Left forelimb (tissue), 1 donor: ENCODE results near the gene C9orf43.
"Not testable (repeated sequence)": the region's sequence is repeated elsewhere in the genome, so short reads cannot be mapped to it uniquely, and the experiment has no call there.

Experiments used
- DNase-seq: peaks from one replicate; pipeline ENCODE4 v3.0.0-alpha.2; 2018; ENCODE audit warnings: low spot score

C9orf43 gene, protein sequence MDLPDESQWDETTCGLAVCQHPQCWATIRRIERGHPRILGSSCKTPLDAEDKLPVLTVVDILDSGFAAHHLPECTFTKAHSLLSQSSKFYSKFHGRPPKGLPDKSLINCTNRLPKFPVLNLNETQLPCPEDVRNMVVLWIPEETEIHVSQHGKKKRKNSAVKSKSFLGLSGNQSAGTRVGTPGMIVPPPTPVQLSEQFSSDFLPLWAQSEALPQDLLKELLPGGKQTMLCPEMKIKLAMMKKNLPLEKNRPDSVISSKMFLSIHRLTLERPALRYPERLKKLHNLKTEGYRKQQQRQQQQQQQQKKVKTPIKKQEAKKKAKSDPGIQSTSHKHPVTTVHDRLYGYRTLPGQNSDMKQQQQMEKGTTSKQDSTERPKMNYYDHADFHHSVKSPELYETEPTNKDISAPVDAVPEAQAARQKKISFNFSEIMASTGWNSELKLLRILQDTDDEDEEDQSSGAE

GRCh38 chr9:113410207-113410864 is at the start of gene C9orf43, which contains the start of gene POLE3:
Gene C9orf43 (plus strand): TSS chr9:113410747. CDS start chr9:113413494, 2,747 bp downstream.
Gene POLE3 (minus strand): TSS chr9:113410675. CDS start chr9:113410293, 382 bp downstream.
- peak; percentile 96 for DNase-seq

DNA sequence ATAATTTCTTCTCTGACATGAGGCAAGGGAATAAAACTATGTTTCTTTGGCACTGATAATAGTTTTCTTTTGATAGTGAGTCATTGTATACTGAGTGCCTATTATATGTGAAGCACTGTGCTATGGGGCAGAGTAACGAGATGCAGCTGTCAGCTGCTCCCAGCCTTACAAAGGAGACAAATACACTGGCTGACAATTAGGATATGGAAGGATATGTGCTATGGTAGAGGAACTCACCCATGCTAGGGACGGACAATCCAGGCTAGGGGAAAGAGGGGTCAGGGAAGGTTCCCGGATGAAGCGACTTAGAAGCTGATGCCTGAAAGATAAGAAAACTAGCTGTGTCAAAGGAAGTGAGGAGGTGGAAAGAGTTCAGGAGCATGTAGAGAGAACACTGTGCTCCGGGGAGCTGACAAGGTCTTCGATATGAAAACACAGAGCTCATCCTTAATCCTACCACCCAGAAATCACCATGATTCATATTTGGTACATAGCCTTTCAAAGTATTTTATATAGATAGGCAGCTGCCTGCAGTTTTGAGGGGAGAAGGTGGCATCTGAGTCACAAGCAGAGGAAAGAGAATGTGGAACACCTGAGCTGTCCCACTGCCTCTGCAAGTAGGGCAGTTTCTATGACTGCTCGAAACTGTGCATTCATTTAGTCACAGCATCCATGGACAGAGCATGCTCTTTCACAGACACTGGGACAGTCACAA is 49.1 kb upstream of the C9orf43 start:
- no peak for DNase-seq

DNA sequence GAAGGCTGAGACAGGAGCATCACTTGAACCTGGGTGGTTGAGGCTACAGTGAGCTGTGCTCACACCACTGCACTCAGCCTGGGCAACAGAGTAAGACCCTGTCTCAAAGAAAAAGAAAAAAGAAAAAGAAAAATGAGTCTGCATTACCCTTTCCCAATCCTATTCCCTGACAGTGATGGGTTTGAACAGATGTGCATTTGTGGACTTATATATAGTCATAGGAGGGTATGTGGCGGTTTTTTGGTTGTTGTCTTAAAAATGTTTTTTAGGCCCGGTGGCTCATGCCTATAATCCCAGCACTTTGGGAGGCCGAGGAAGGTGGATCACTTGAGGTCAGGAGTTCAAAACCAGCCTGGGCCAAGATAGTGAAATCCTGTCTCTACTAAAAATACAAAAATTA is 47.2 kb upstream of the C9orf43 start:
- DNase-seq, result no peak

DNA sequence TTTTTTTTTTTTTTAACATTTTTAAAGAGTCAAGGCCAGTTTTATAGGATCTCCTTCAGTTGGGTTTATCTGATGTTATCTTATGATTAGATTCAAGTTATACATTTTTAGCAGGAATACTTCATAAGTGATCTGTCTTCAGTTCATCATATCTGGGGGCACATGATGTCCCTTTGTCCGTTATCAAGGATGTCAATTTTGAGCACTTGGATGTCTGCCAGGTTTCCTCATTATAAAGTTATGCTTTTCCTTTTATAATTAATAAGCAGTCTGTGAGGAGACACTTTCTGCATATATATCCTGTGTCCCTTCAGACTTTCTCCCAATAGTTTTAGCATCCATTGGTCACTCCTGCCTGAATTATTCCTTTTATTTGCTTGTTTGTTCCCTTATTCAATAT is 45.6 kb upstream of the C9orf43 start:
- DNase-seq, result no peak

DNA sequence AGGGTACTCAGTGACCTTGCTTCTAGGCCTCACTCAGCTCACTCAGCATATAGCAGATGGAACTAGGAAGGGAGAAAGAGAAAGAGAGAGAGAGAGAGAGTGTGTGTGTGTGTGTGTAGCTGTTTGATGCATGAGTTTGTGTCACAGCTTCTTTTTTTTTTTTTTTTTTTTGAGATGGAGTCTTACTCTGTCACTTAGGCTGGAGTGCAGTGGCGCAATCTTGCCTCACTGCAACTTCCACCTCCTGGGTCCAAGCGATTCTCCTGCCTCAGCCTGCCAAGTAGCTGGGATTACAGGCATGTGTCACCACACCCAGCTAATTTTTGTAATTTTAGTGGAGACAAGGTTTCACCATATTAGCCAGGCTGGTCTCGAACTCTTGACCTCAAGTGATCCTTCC is 44.9 kb upstream of the C9orf43 start:
- DNase-seq, result not testable (repeated sequence)

DNA sequence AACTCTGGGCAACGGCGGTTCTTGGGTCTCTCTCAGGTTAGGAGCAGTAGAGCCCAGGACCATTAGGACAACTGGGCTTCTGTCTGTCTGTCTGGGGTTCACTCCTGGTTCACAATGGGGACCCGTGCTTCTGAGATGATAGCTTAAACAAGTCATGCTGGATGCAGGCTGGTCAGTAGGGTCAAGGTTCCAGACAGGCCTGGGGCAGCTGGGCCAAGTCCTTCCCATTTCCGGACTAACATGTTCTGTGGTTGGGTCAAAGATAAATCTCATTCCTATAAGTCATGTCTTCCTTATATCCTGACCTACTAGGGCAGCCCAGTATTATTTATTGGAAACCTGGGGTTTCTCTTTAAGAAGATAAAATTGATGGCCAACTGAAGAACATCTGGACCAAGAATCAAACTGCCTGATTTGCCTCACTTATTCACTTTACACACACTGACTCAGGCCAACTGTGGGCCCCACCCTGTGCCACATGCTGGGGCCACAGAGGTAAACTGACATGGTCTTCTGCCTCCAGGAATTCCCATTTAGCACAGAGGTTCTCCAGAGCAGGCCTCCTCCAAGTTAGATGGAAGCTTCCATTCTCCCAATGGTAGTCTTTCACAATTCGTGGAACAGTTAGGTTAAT is 42.1 kb upstream of the C9orf43 start:
- no peak for DNase-seq

DNA sequence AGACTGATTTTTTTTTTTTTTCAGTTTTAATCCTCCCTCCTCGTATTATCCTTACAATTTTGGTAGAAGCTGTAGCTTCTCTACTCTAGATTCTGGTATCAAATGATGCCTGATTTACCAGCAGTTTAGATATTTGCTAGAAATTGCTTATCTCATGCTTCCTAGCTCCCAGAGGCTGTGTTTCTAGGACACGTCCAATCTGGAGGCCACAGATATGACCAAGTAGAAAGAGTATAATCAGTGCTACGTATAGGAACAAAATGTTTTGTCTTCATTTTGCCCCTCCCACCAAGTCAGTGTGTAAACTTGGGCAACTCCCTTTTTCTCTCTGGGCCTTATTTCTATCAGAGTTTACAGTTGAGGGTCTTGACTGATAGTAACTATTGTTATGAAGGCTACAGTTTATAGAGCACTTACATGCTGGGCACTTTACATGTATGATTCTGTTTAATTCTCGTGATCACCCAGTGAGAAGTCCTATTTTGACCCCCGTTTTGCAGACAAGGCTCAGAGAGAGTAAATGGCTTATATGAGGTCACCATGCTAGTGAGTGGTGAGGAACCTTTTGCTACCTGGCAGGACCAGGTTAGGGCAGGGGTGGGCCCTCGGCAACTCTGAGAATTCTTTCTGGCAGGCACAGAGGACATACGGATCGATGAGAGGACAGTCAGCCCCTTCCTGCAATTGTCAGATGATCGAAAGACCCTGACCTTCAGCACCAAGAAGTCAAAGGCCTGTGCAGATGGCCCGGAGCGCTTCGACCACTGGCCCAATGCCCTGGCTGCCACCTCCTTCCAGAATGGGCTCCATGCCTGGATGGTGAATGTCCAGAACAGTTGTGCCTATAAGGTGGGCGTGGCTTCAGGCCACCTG is 41.3 kb upstream of the C9orf43 start:
- DNase-seq, result no peak

DNA sequence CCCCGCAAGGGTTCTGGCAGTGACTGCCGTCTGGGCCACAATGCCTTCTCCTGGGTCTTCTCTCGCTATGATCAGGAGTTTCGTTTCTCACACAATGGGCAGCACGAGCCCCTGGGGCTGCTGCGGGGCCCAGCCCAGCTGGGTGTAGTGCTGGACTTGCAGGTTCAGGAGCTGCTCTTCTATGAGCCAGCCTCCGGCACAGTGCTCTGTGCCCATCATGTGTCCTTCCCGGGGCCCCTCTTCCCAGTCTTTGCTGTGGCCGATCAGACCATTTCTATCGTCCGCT is 40.7 kb upstream of the C9orf43 start:
- DNase-seq, result no peak

DNA sequence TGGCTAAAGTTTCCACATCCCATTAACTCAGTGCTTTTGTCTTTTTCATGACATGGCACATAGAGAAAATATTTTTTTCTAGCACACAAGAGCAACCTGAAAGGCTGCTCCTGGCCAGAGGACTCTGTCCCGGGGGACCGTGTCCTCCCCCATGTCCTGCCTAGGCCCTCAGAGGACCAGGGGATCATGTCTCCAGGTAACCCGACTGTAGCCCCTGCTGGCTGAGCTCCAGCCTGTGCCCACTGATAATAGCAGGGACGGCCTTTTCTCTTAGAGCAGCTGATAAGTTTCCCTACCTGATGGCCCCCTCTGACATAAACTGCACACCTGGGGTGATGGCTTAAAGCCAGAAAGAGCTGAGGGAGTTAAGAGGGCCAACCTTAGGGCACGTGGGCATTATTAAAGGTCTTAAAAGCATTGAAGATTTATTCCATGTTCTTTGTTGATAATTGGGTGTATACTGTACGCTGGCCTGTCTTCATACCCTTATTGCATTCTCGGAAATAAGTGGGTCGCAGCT is 39.7 kb upstream of the C9orf43 start:
- no peak for DNase-seq

DNA sequence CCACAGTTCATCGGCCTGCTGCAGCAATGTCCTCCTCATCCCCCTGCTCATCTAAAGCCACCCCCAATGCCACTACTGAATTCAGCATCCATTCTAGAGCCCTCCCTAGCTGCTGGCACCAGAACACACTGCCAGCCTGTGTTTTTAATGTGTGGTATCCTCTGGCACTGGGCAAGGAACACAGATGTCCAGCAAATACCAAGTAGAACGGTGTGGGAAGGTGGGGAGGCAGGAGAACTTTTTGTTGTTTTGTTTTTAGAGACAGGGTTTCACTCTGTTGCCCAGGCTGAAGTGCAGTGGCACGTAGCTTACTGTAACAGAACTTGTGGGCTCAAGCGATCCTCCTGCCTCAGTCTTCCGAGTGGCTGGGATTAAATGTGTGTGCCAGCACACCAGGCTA is 38.5 kb upstream of the C9orf43 start:
- DNase-seq, result no peak

DNA sequence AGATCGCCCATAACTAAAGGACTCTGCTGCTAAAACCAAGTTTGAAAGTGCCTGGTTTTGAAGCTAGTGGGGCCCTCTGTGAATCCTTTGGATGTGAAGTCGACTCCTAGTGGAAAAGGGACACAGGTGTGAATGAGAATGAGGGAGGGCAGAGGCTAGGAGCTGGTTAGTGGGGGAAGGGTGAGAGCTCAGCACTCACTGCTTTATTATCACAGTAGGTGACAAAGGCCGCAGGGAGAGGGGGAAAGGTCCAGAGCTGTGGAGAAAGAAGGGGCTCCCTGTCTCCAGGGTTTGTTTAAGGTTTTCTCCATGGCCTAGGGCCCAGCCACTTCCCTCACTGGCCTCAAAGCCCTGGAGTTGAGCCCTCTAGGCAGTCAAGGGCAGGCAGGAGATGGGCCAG is 37.3 kb upstream of the C9orf43 start:
- no peak for DNase-seq

DNA sequence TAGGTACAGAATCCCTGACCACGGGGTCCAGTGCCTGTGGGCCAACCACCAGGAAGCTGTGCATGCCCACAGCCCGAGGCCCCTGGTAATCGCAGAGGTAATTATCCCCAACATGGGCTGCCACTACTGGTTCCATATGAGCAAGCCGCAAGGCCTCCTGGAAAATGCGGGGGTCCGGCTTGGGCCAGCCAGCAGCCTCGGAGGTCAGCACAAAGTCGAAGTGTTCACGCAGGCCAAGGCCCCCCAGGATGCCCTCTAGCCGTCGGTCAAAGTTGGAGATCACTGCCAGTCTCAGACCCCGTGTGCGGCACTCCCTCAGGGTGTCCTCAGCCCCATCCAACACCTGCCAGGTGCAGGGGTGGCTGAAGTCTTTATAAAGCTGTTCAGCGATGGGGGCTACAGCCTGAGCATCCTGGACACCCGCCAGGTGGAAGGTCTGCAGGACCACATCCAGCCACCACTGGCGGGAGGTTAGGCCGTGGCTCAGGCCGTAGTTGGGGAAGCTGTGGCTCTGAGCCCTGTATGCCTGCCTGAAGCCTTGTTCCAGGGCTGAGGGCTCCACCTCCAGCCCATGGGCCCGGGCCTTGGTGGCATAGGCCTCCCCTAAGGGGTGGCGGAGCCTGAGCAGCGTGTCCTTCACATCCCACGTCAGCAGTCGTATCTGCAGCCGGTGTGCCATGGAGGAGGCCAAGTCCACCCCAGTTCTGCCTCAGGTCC is 36.7 kb upstream of the C9orf43 start:
- DNase-seq, result no peak

- no peak for DNase-seq
Measured at GRCh38 chr9:113375057-113376023, 35.2 kb upstream of the C9orf43 start.

DNA sequence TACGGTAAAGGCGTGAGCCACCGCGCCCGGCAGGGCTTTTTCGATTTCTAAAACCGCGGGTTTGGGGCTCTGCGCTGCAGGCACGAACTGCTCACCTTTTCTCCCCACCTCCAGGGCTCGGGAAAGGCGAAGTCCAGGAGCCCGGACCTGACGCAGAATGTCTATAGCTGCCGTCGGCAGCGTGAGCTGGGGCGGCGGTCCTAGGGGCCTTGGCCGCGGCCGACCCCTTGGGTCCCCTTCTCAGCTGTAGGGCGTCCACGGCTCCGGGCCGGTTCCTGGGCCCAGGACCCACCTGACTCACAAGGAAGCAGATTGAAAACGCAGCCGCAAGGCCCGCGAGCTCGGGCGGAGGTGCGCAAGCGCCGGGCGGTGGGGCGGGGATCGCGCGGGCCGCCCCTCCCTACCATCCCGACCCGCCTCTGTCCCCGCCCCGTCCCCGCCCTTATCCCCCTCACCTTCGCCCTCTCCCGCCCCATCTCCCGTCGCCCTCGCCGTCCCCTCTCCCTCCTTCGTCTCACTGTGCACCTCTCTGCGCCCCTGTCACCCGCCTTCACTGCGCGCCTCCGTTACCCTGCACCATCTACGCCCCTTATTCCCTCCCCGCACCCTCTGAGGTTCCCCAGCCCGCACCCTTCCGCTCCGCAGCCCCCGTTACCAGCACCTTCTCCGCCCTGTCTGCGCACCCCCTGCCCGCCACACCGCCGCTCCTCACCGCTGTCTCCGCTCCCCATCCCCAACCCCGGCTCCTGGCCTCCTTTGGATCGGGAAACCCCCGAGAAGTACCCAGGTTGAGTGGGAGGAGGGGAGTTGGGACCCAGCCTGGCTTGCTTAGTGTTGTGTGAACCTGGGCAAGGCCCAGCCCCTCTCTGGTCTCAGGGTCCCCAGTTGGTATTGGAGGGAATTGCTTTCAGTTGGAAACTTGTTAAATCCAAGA is 33.6 kb upstream of the C9orf43 start, which contains the start of gene HDHD3:
TSS of gene HDHD3 (minus strand) at position 353 of the 934 bp plus-strand sequence. CDS start 2,632 bp downstream, outside the sequence.
- DNase-seq, result peak; percentile 82

DNA sequence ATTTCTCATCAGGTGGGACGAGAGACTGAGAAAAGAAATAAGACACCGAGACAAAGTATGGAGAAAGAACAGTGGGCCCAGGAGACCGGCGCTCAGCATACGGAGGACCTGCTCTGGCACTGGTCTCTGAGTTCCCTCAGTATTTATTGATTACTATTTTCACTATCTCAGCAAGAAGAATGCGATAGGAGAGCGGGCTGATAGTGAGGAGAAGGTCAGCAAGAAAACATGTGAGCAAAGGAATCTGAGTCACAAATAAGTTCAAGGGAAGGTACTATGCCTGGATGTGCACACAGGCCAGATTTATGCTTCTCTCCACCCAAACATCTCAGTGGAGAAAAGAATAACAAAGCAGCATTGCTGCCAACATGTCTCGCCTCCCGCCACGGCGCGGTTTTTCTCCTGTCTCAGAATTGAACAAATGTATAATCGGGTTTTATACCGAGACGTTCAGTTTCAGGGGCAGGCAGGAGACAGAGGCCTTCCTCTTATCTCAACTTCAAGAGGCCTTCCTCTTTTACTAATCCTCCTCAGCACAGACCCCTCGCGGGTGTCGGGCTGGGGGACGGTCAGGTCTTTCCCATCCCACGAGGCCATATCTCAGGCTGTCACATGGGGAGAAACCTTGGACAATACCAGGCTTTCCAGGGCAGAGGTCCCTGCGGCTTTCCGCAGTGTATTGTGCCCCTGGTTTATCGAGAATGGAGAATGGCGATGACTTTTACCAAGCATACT is 31.3 kb upstream of the C9orf43 start:
- DNase-seq, result not testable (repeated sequence)

DNA sequence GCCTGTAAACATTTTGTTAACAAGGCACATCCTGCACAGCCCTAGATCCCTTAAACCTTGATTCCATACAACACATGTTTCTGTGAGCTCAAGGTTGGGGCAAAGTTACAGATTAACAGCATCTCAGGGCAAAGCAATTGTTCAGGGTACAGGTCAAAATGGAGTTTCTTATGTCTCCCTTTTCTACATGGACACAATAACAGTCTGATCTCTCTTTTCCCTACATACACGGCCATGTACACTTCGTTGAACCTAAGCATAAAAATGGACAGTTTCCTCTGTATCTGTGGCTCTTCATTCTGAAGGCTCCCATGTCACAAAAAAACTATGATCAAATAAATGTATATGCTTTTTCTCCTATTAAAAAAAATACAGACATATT is 30.7 kb upstream of the C9orf43 start:
- DNase-seq, result not testable (repeated sequence)

- DNase-seq, result no peak
Measured at GRCh38 chr9:113380869-113381378, 29.6 kb upstream of the C9orf43 start.
